DMS114 treated with DMSO at 0.1 percent for 48 hours (cell line): ENCODE results near the gene SIPA1L3.

Experiments
- DNase-seq: peaks from one replicate; lab custom pipeline; 2025; ENCODE audit not compliant: unreplicated experiment; lab: John Stamatoyannopoulos, UW

SIPA1L3 gene

DNA sequence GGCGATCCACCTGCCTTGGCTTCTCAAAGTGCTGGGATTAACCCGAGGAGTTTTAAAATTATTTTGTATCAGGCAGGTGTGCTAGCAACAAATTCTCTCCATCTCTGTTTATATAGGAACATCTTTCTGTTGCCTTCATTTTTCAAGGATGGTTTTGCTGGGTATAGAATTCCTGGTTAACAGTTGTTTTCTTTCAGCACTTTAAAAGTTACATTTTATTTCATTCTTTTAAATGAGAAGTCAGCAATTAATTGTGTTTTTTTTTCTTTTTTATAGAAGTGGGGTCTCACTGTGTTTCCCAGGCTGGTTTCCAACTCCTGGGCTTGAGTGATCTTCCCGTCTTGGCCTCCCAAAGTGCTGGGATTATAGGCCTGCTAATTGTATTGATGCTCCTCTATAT is 273.1 kb downstream of the SIPA1L3 start:
- no peak for DNase-seq

DNA sequence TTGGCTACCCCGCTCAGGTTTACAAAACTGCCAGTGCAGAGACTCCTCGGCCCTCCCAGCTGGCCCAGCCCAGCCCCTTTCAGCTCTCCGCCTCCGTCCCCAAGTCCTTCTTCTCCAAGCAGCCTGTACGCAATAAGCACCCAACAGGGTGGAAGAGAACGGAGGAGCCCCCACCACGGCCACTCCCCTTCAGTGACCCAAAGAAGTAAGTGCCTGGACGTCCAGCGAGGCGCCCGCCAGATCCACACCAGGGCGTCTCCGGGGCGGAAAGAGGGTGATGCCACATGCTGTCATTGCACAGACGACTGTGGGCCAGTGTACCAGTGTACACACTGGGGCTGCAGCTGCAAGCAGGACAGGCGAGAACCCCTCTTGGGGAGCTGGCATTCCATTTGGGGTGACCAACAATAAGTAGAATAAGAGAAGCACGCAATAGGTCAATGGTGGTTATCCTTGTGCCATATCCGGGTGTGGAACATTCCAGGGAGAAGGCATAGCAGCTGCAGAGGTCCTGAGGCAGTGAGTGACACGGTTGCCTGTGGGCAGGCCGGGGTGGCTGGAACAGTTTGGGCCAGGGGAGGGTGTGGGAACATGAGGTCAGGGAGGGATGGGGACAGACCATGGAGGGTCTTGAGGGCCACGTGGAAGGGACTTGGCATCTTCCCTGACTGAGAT is 275.7 kb downstream of the SIPA1L3 start:
- no peak for DNase-seq

DNA sequence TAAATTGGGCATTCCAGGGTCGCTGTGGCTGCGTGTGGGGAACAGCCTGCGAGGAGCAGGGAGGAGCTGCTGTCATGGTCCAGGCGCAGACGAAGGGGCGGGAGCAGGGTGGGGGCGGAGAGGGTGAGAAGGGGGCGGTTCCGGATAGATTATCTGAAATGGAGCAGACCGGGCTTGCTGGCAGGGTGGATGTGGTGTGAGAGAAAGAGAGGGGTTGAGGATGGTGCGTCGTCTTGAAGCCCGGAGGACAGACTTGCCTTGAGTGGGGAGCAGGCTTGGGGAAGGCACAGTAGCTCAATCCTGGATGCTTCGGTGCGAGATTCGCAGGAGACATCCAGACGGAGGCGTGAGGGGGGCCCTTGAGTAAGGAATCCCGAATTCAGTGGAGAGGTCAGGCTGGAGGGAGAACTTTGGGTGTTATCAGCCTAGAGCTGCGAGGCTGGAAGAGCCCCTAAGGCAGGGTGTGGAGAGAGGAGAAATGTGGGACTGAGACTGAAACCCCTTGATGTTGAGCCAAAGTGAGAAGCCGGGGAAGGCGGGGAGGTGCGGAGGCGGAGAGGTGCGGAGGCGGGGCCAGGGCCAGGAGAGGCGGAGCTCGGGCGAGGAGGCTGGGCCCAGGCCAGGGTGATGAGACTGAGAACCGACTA is 276.4 kb downstream of the SIPA1L3 start:
- no peak for DNase-seq

DNA sequence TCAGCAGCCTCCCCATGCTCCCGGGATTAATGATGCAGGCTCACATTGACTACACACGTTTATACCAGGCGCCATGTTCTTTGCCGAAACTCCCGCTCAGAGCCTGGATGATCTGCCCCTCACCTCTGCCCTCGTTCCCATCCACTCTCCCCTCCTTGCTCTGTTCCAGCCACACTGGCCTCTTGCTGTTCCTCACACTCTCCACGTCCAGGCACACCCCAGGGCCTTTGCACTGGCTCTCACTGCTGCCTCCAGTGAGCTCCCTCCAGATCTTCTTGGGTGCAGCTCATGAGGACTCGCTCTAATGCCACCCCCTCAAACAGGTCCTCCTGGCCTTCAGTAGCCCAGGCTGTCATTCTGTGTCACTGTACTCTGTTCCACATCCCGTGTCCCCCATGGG is 277.8 kb downstream of the SIPA1L3 start:
- DNase-seq: no peak

DNA sequence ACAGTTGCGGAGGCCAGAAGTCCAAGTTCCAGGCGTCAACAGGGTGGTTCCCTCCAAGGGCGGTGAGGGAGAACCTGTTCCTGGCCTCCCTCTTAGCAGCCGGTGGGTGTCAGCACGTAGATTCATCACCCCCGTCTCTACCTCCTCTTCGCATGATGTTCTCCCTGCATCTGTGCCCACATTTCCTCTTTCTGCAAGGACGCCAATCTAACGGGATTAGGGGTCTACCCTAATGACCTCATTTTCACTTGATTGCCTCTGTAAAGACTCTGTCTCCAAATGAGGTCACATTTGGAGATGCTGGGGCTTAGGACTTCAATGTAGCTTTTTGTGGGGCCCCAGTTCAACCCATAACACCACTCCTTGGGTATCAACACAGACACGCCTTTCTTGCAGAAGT is 278.6 kb downstream of the SIPA1L3 start:
- no peak for DNase-seq

DNA sequence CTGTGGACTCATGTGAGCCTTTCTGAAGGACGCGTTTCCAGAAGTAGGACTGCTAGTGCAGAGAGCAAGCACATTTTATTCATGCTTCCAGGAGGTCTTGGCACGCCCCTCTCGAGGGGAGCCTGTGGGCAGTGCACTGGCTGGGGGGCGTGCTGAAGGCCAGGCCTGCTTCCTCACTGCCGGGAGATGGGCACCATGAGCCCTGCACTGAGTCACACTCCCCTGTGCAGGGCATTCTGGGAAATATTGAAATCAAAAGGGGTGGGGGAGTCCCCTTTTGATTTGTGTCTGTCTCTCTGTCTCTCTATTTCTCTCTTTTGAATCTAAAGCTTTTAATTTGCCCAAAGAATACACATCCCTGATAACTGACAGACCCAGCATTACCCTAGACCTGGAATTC is 283.1 kb downstream of the SIPA1L3 start:
- DNase-seq: no peak

DNA sequence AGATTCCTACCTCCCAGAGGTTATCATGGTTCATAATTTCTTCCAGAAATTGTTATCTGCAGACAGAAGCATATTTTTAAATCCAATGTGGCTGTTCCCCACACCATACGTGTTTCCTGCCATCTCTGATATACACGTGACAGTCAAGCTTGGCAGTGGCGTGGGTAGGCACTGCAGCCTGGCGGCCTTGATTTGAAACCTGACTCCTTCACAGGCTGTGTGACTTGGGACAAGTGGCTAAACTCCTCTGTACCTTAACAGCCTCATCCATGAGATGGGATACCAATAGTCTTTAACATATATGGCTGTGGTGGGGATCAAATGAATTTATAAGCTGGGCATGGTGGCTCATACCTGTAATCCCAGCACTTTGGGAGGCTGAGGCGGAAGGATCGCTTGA is 283.8 kb downstream of the SIPA1L3 start:
- DNase-seq: no peak

DNA sequence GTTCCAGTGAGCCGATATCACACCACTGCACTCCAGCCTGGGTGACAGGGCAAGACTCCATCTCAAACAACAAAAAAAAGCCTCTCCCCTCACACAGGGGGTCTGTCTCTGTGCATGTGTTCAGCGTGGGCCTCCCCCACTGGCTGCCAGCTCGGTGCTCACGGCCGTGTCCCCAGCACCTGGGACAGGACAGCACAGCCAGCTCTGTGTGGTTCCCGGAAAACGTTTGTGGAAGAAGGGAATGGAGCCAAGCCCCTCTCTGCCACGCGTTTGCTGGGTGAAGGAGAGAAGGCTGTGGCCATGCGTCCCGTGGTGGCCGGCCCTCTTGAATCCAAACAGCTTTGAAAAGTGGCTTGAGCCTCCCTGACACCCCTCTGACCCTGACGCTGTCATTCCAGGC is 284.7 kb downstream of the SIPA1L3 start:
- DNase-seq: no peak

DNA sequence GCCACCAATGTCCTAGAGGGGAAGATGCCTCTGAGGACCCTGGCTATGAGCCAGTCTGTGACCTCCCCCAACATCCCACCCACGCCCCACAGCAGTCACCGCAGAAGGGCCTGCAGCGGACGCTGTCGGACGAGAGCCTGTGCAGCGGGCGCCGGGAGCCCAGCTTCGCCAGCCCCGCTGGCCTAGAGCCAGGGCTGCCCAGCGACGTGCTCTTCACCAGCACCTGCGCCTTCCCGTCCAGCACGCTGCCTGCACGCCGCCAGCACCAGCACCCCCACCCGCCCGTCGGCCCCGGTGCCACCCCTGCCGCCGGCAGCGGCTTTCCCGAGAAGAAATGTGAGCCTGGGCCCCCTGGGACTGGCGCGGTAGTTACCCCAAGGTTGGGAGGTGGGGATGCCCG is 286.4 kb downstream of the SIPA1L3 start:
- DNase-seq: no peak

DNA sequence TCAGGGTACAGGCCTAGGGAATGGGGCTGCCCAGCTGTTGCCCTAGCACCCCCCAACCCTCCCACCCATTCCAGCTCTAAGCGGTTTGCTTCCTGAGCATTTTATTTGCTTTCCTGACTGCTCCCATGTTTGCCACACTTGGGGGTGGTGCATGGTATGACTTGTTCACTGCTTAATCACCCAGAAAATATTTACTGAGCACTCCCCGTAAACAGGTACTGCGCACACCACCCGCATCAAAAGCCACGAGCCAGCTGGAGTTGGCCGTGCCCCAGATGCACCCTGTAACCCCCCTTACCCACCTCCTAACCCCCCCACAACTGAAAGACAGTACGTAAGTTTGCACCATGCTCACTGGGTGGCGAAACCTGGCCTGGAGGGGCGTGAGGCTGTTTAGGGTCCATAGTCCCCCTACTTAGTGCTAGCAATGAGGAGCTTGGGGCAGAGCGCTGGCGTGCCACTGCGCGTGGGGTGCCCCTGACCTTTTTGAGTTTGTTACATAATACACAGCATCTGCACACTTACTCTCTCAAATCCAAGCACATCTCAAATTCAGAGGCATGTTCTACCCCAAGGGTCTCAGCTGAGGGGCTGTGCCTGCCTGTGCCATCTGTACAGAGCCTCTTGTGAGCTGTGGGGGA is 287.2 kb downstream of the SIPA1L3 start:
- no peak for DNase-seq

DNA sequence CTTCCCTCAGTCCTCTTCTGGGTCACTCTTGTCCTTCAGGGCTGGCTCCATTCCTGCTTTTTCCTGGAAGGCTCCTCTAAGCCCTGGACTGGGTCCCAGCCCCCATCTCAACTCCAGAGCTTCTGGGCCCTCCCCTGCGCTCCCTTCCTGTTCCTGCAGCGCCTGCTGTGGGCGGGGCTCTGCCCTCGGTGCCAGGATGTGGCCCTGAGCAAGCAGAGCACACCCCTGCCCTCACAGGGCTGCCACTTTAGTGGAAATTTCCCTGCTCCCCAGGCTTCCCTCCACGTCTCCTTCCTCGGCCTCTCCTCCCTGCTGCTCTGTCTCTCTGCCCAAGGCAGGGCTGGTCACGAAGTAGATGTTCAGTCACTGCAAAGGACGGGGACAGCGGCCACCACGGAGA is 288.2 kb downstream of the SIPA1L3 start:
- no peak for DNase-seq

DNA sequence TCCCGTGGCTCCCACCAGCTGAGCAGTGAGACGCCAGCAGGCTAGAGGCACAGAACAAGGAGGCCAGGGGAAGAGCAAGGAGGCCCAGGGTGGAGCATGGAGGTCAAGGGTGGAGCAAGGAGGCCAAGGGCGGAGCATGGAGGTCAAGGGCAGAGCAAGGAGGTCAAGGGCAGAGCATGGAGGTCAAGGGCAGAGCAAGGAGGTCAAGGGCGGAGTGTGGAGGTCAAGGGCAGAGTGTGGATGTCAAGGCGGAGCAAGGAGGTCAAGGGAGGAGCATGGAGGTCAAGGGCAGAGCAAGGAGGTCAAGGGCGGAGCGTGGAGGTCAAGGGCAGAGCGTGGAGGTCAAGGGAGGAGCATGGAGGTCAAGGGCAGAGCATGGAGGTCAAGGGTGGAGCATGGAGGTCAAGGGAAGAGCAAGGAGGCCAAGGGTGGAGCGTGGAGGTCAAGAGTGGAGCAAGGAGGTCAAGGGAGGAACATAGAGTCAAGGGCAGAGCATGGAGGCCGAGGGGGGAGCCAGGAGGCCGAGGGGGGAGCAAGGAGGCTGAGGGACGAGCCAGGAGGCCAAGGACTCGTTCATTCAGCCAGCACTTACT is 289.3 kb downstream of the SIPA1L3 start:
- DNase-seq: no peak

DNA sequence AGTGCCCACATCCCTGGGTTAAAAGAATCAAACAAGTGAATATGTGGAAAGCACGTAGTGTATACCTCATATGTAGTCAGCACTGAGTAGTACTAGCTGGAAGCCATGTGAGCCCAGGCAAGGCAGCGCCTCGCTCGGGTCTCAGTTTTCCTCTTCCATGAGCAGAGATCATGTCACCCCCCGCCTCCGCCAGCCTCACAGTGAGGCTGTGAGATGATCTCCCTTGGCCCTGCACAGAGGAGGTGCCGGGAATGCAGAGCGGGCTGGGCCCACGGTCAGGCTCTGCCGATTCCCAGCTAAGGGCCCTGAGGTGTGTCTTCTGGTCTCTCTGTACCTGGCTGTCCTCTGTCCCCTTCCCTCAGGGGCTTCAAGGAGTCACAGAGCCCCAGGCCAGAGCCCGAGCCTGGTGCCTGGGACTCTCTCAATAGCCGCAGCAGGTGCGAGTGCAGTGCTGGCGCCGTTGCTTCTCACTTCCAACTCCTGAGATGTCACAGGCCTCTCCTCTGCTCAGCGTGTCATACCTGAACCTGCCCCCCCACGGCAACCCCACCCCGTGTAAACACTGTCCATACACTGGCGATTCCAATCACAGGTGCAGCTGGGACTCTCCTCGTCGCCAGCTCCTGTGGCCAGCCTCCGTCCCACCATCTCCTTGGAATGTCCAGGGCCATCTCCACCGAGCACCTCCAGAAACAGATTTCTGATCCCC is 290.1 kb downstream of the SIPA1L3 start:
- DNase-seq: no peak

DNA sequence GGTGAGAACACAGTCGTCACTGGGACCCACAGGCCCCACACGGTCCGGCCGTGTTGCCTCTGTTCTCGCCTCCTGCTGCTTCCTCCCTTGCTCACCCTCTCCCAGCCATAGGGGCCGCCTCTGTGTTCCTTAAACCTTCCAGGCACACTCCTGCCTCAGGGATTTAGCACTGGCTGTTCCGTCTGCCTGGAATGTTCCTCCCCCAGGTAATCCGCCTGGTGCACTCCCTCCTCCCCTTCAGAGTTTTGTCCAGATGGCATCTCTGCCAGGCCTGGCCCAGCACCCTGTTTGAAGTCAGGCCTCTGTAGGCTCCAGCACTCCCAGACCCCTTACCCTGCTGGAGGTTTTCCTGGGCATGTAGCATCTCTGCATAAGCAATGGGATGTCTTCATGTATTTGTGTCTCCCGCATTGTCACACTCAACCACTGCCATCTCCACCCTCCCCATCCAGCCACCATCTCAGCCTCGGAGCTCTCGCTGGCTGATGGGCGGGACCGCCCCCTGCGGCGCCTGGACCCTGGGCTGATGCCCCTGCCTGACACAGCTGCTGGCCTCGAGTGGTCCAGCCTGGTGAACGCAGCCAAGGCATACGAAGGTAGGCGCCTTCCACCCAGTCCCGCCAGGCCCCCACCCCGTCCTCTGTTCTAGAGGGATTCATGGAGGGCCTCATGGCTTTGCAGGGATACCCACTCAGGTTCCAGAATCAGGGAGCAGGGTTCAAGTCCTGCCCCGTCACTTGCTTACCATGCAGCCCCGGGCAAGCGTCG is 291.1 kb downstream of the SIPA1L3 start:
- no peak for DNase-seq

DNA sequence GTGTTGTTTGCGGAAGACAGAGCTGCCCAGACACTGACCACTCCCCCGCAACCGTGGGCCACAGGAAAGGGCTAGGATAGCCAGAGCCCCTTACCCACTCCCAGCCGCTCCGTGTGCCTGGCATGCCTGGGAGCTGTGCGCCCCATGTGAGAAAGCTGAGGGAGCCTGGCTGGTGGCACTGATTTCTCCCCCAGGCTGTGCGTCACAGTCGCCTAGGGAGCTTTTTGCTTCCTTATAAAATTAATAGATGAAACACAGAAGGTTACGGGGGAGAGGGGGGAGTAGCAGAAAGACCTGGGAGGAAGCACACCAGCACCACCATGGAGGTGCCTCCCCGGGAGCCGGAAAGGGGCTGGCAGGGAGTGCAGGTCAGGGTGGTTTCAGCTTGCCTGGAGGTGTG is 292.3 kb downstream of the SIPA1L3 start:
- no peak for DNase-seq

DNA sequence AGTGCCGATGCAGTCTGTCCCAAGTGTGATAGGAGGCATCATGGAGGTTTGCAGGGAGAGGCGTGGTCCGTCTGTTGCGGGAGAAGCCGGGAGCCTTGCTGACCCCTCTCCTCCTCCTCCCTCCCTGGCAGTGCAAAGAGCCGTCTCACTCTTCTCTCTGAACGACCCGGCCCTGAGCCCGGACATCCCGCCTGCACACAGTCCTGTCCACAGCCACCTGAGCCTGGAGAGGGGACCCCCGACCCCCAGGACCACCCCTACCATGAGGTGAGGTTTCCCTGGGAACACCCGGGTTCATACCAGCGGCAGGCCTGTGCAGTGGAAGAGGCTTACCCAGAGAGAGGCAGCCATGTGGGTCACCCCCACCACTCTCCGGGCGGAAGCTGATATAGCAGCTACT is 294.7 kb downstream of the SIPA1L3 start:
- DNase-seq: no peak

DNA sequence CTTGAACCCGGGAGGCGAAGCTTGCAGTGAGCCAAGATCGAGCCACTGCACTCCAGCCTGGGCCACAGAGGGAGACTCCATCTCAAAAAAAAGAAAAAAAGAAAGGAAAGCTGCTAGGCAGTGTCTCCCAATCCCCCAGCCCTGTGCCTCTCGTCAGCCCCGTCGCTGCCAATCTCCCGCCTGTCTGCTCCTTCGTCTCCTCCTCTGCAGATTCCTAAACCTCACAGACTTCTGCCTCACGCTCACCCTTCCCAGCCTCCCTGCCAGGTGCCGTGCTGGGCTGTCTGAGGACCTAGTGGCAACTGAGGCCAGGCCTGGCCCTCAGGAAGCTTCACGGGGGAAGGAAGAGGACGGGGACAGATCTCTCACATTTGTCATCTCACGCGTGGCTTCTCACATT is 295.5 kb downstream of the SIPA1L3 start:
- no peak for DNase-seq

DNA sequence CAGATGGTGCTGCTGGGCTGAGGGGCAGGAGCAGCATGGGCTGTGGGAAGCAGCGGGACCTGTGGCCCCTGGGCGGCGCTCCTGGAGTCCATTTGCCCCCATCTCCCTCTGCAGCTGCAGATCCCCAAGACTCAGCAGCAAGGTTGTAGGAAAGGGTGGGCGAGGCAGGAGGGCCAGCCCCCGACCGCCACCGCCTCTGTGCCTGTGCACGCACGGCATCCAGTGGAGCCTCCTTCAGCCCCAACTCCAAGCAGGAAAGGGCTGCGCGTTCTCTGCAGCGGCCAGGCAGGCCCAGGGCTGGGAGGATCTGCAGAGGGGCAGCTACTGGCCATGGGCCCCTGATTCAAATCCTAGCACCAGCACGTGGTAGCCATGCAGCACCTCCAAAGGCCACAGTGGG is 296.2 kb downstream of the SIPA1L3 start:
- no peak for DNase-seq

DNA sequence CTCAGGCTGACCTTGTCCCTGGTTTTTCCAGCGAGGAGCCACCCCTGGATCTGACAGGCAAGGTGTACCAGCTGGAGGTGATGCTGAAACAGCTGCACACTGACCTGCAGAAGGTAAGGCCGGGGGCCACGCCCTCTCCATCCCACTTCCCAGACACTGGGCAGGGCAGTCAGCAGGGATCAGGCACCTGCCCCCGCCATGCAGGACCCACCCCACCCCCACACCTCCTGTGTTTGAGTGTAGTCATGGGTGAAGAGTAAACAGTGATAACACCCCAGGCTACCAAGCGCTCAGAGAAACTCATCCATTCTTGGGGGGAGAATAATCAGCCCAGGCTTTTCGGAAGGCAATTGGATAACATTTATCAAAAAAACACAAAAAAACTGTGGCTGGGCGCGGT is 297.1 kb downstream of the SIPA1L3 start:
- DNase-seq: no peak

DNA sequence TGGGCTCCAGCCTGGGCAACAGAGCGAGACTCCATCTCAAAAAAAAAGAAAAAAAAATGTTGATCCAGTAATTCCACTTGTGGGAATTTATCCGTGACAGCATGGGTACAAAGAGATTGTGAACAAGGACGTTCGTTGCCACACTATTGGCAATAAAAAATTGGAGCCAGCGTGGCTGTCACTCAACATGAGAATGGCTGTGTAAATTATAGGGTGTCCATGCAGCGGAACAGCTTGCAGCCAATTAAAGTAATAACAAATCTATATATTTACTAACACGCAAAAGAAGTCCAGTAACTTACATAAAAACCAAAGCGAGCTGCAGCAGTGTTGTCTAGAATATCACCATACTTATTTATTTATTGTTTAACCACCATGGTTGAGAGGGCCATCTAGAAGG is 297.7 kb downstream of the SIPA1L3 start:
- no peak for DNase-seq
